ENCODE data around the gene SCFD2.
"Not testable (repeated sequence)": the region's sequence is repeated elsewhere in the genome, so short reads cannot be mapped to it uniquely, and the experiment has no call there.

Gene SCFD2

GRCh38 chr4:53307210-53307609 is 58.7 kb downstream of the SCFD2 start:
- Histone ChIP-seq H3F3A (ENCODE audit: insufficient read depth, low read length) (no peaks in the 10 kb centered on the region), H4K20me1 (ENCODE audit: insufficient read depth, low read length) (no peaks in the 10 kb centered on the region), H3K27me3 (ENCODE audit: insufficient read depth, low read length) (no peaks in the 10 kb centered on the region), H3K4me1 (ENCODE audit: insufficient read depth, low read length, severe bottlenecking) (peaks cover 8% of the 10 kb centered on the region), H3K4me3 (ENCODE audit: low read depth, low read length, poor library complexity, severe bottlenecking) (no peak overlapping the region), H3K4me2 (ENCODE audit: low read length) (no peak overlapping the region), H3K9me2 (ENCODE audit: low read depth, low read length) (no peaks in the 10 kb centered on the region), H2AFZ (ENCODE audit: low read length) (no peak overlapping the region), H3K36me3 (ENCODE audit: insufficient read depth, low read length) (peaks cover 26% of the 10 kb centered on the region), H3K79me2 (ENCODE audit: insufficient read depth, low read length) (no peaks in the 10 kb centered on the region; the same call in 1 of the 2 replicates), H3K9ac (ENCODE audit: low read length) (no peak overlapping the region), H3K9me3 (ENCODE audit: low read length) (no peaks in the 10 kb centered on the region), H3K27ac (ENCODE audit: low read depth, low read length, poor library complexity, severe bottlenecking) (no peak overlapping the region)
- TF ChIP-seq CTCF (IDR thresholded peaks at IDR 0.05; ENCODE audit: low read length): no peak
- TF ChIP-seq EZH2 (IDR thresholded peaks at IDR 0.05; ENCODE audit: borderline replicate concordance, low read length): no peak

- no peaks in the 10 kb centered on the region for H3K79me2 ChIP-seq (ENCODE audit: insufficient read depth, low read length)
- no peak overlapping the region for H2AFZ ChIP-seq (ENCODE audit: low read length)
- no peak overlapping the region for H3K4me3 ChIP-seq (ENCODE audit: low read depth, low read length, poor library complexity, severe bottlenecking)
Measured at GRCh38 chr4:53306729-53307128, 59.1 kb downstream of the SCFD2 start.

GRCh38 chr4:53292209-53292608 is 73.7 kb downstream of the SCFD2 start:
- not testable (repeated sequence) for H3K4me2 ChIP-seq (ENCODE audit: low read length); H3K27ac ChIP-seq (ENCODE audit: low read depth, low read length, poor library complexity, severe bottlenecking); H3K36me3 ChIP-seq (ENCODE audit: insufficient read depth, low read length); H3K9ac ChIP-seq (ENCODE audit: low read length); H3F3A ChIP-seq (ENCODE audit: insufficient read depth, low read length); H3K27me3 ChIP-seq (ENCODE audit: insufficient read depth, low read length); H3K9me3 ChIP-seq (ENCODE audit: low read length); H4K20me1 ChIP-seq (ENCODE audit: insufficient read depth, low read length); H3K4me3 ChIP-seq (ENCODE audit: low read depth, low read length, poor library complexity, severe bottlenecking); H3K9me2 ChIP-seq (ENCODE audit: low read depth, low read length); H2AFZ ChIP-seq (ENCODE audit: low read length); H3K4me1 ChIP-seq (ENCODE audit: insufficient read depth, low read length, severe bottlenecking)
- peaks cover 14% of the 10 kb centered on the region for H3K79me2 ChIP-seq (ENCODE audit: insufficient read depth, low read length)

More at GRCh38 chr4:53306729-53307128, 59.1 kb downstream of the SCFD2 start:
- Histone ChIP-seq H3K9me2 (ENCODE audit: low read depth, low read length) (no peaks in the 10 kb centered on the region), H3K4me2 (ENCODE audit: low read length) (no peak overlapping the region), H3K9ac (ENCODE audit: low read length) (no peak overlapping the region), H4K20me1 (ENCODE audit: insufficient read depth, low read length) (no peaks in the 10 kb centered on the region), H3K27ac (ENCODE audit: low read depth, low read length, poor library complexity, severe bottlenecking) (no peak overlapping the region), H3K36me3 (ENCODE audit: insufficient read depth, low read length) (peaks cover 24% of the 10 kb centered on the region), H3F3A (ENCODE audit: insufficient read depth, low read length) (no peaks in the 10 kb centered on the region), H3K9me3 (ENCODE audit: low read length) (no peaks in the 10 kb centered on the region), H3K4me1 (ENCODE audit: insufficient read depth, low read length, severe bottlenecking) (peaks cover 8% of the 10 kb centered on the region), H3K27me3 (ENCODE audit: insufficient read depth, low read length) (no peaks in the 10 kb centered on the region)
- TF ChIP-seq EZH2 (IDR thresholded peaks at IDR 0.05; ENCODE audit: borderline replicate concordance, low read length) (no peak), CTCF (IDR thresholded peaks at IDR 0.05; ENCODE audit: low read length) (no peak)

GRCh38 chr4:53281438-53281837 is 84.4 kb downstream of the SCFD2 start:
- TF ChIP-seq EZH2 (IDR thresholded peaks at IDR 0.05; ENCODE audit: borderline replicate concordance, low read length): no peak
- TF ChIP-seq CTCF (IDR thresholded peaks at IDR 0.05; ENCODE audit: low read length): no peak
- Histone ChIP-seq H3K27me3 (ENCODE audit: insufficient read depth, low read length) (no peaks in the 10 kb centered on the region), H3K9me3 (ENCODE audit: low read length) (no peaks in the 10 kb centered on the region), H3K4me2 (ENCODE audit: low read length) (no peak overlapping the region), H3K4me1 (ENCODE audit: insufficient read depth, low read length, severe bottlenecking) (no peaks in the 10 kb centered on the region), H3F3A (ENCODE audit: insufficient read depth, low read length) (no peaks in the 10 kb centered on the region), H3K9ac (ENCODE audit: low read length) (no peak overlapping the region), H3K36me3 (ENCODE audit: insufficient read depth, low read length) (no peaks in the 10 kb centered on the region; the same call in 1 of the 2 replicates), H3K4me3 (ENCODE audit: low read depth, low read length, poor library complexity, severe bottlenecking) (no peak overlapping the region), H4K20me1 (ENCODE audit: insufficient read depth, low read length) (no peaks in the 10 kb centered on the region), H3K79me2 (ENCODE audit: insufficient read depth, low read length) (no peaks in the 10 kb centered on the region), H3K9me2 (ENCODE audit: low read depth, low read length) (no peaks in the 10 kb centered on the region), H3K27ac (ENCODE audit: low read depth, low read length, poor library complexity, severe bottlenecking) (no peak overlapping the region), H2AFZ (ENCODE audit: low read length) (no peak overlapping the region)
